B cell (primary cell): Measurements from ENCODE around the gene CHST4. TPM values are rescaled to one million over a fixed set of nuclear protein-coding genes. Genes with fewer than 3 reads are reported as not detected.
A peak's percentile ranks its signal among the peaks of the same experiment; 100 is the strongest.

ENCODE experiments used
- ATAC-seq: fragments of 200-7000 bp; cut with Tn5 transposase; one replicate; pipeline ENCODE4 v1.10.0; 2021; ENCODE audit warnings: low read depth, mild to moderate bottlenecking, moderate number of reproducible peaks, moderate library complexity
- CTCF ChIA-PET: fragments of 350-600 bp; sonication (Branson Sonifier 250); formaldehyde crosslinking; loops from one replicate; lab custom pipeline; 2021; ENCODE audit warnings: antibody characterized with exemption, inconsistent platforms; lab: Charles Lee
- POLR2A ChIA-PET: fragments of 350-600 bp; sonication (Branson Sonifier 250); formaldehyde crosslinking; loops from one replicate; lab custom pipeline; 2021; ENCODE audit warnings: antibody characterized with exemption; lab: Charles Lee
- DNase-seq: peaks from one replicate; pipeline ENCODE4 v3.0.0; 2013
- H2AFZ ChIP-seq: 2 replicates; pipeline ENCODE4 v1.6.1; 2012; ENCODE audit warnings: mild to moderate bottlenecking, low read depth, low read length; ENCODE audit not compliant: insufficient read depth, poor library complexity, severe bottlenecking
- H3K27ac ChIP-seq, 2 donors: 1 replicate in 1 of 2; 2 replicates in 1 of 2; pipeline ENCODE4 v1.5.1; 2012 to 2013; ENCODE audit warnings: low read length in 2 of 2, mild to moderate bottlenecking in 2 of 2, moderate library complexity in 1 of 2
- H3K27me3 ChIP-seq, 4 experiments: fragments of 200-600 bp in 1 of 4; sonication (generic) in 1 of 4; replicated peaks in 1 of 4; 1 replicate in 2 of 4; 2 replicates in 2 of 4; pipeline versions ENCODE4 v1.6.1 to v1.7.0; 2013 to 2016; ENCODE audit warnings: low read length in 3 of 4, mild to moderate bottlenecking in 2 of 4, mixed read lengths in 1 of 4, moderate library complexity in 1 of 4; ENCODE audit not compliant: insufficient read depth in 4 of 4, control insufficient read depth in 3 of 4; ENCODE audit errors: control extremely low read depth in 1 of 4
- H3K36me3 ChIP-seq, 2 experiments: replicated peaks in 1 of 2; 1 replicate in 1 of 2; 2 replicates in 1 of 2; pipeline versions ENCODE4 v1.6.1 to v1.7.1; 2013; ENCODE audit warnings: low read length in 1 of 2; ENCODE audit not compliant: insufficient read depth in 2 of 2, control insufficient read depth in 1 of 2; ENCODE audit errors: control extremely low read depth in 1 of 2, extremely low read depth in 1 of 2
- H3K4me1 ChIP-seq, 2 donors: fragments of 200-600 bp in 1 of 2; sonication (generic) in 1 of 2; 1 replicate in 1 of 2; 2 replicates in 1 of 2; pipeline versions ENCODE4 v1.5.1 to v1.6.1; 2013 to 2017; ENCODE audit warnings: low read length in 2 of 2; ENCODE audit not compliant: control insufficient read depth in 2 of 2, insufficient read depth in 2 of 2
- H3K4me2 ChIP-seq: replicated peaks from 2 replicates; pipeline ENCODE3; 2012; ENCODE audit warnings: mild to moderate bottlenecking, low read depth, low read length; ENCODE audit not compliant: poor library complexity, severe bottlenecking
- H3K4me3 ChIP-seq, 5 experiments: fragments of 200-600 bp in 1 of 5; sonication (generic) in 1 of 5; 1 replicate in 3 of 5; 2 replicates in 2 of 5; pipeline versions ENCODE4 v1.5.1 to v1.7.0; 2011 to 2016; ENCODE audit warnings: low read length in 4 of 5, mild to moderate bottlenecking in 4 of 5, low read depth in 2 of 5, control low read depth in 1 of 5, moderate library complexity in 1 of 5; ENCODE audit not compliant: insufficient read depth in 1 of 5; ENCODE audit errors: control extremely low read depth in 1 of 5, extremely low read depth in 1 of 5
- H3K79me2 ChIP-seq: fragments of 200-600 bp; sonication (generic); one replicate; pipeline ENCODE4 v1.6.0; 2016; ENCODE audit warnings: low read length; ENCODE audit not compliant: control insufficient read depth, insufficient read depth
- H3K9ac ChIP-seq: fragments of 200-600 bp; sonication (generic); 2 replicates; pipeline ENCODE4 v1.6.1; 2017; ENCODE audit warnings: mild to moderate bottlenecking, low read length, moderate library complexity
- H3K9me3 ChIP-seq, 3 donors: one replicate each; pipeline versions ENCODE4 v1.6.1 to v1.7.1; 2013; ENCODE audit warnings: low read length in 2 of 3; ENCODE audit not compliant: control insufficient read depth in 2 of 3, insufficient read depth in 1 of 3; ENCODE audit errors: control extremely low read depth in 1 of 3
- H4K20me1 ChIP-seq: 2 replicates; pipeline ENCODE4 v1.6.0; 2012; ENCODE audit warnings: mild to moderate bottlenecking, low read length; ENCODE audit not compliant: insufficient read depth, control insufficient read depth, poor library complexity, severe bottlenecking
- H3K27ac Mint-ChIP-seq: one replicate; pipeline ENCODE4 v1.8.0; 2021; ENCODE audit warnings: mixed read lengths
- H3K27me3 Mint-ChIP-seq: one replicate; pipeline ENCODE4 v1.8.0; 2021; ENCODE audit warnings: mixed read lengths
- H3K4me1 Mint-ChIP-seq: one replicate; pipeline ENCODE4 v1.8.0; 2021; ENCODE audit warnings: mixed read lengths
- H3K4me3 Mint-ChIP-seq: one replicate; pipeline ENCODE4 v1.8.0; 2021; ENCODE audit warnings: mixed read lengths
- H3K9me3 Mint-ChIP-seq: one replicate; pipeline ENCODE4 v1.8.0; 2022; ENCODE audit warnings: mixed read lengths; ENCODE audit not compliant: insufficient read depth
- CTCF ChIP-seq: fragments of 200-600 bp; IDR thresholded peaks from one replicate; pipeline ENCODE4 v1.8.0; 2022; ENCODE audit warnings: antibody characterized with exemption, mild to moderate bottlenecking
- EZH2 ChIP-seq: IDR thresholded peaks from 2 replicates; pipeline ENCODE4 v1.6.1; 2012; ENCODE audit warnings: borderline replicate concordance, low read depth, mild to moderate bottlenecking, moderate library complexity, low read length; ENCODE audit not compliant: insufficient read depth, poor library complexity, severe bottlenecking
- WGBS: methylation state at CpG from one replicate; pipeline ENCODE4 v1.1.5; 2013; ENCODE audit warnings: missing lambda C conversion rate; ENCODE audit not compliant: insufficient coverage; 5-methylcytosine and 5-hydroxymethylcytosine counted together
- intact Hi-C: fragments of 100-400 bp; cut with micrococcal nuclease; formaldehyde crosslinking; loops from one replicate; pipeline ENCODE4 v1.10.0; 2022
- polyA plus RNA-seq: library from polyadenylated mRNA; depleted of rRNA; stranded (reverse); fragments of >200 nt; gene quantifications from 2 replicates; pipeline ENCODE4 v1.2.3, GENCODE V29; 2012
- total RNA-seq, 2 donors: library from RNA; stranded (reverse); fragments of 120-200 nt in 1 of 2; gene quantifications; 1 replicate in 1 of 2; 2 replicates in 1 of 2; pipeline versions ENCODE4 v1.2.3 to v1.2.4, GENCODE V29; 2013 to 2022

Gene CHST4
- total and polyA plus RNA-seq, 2 donors (not counting 1 experiment from before 2014, with no cell fraction given): not detected

- no peak overlapping the region for H3K4me3 Mint-ChIP-seq
- intact Hi-C loops: no loop called here
- POLR2A ChIA-PET: no interaction called here
Measured at GRCh38 chr16:71542377-71542776, 16.2 kb downstream of the CHST4 start.

GRCh38 chr16:71547168-71547567, 20.9 kb downstream of the CHST4 start:
- Histone ChIP-seq H3K4me2 (no peak overlapping the region), H2AFZ (no peak overlapping the region), H3K9me3 (no peaks in the 10 kb centered on the region), H3K9ac (no peak overlapping the region), H4K20me1 (no peaks in the 10 kb centered on the region), H3K27me3 (peaks cover 0 to 7% (median 2%) of the 10 kb centered on the region in 4 experiments), H3K27ac (no peak overlapping the region), H3K36me3 (no peaks in the 10 kb centered on the region), H3K4me3 (no peak overlapping the region), H3K4me1 (peaks cover 4% of the 10 kb centered on the region in 2 donors), H3K79me2 (no peaks in the 10 kb centered on the region)
- ChIA-PET POLR2A (no interaction called here), CTCF (interaction anchor here (1.4 kb wide), 1 partner anchor 134 kb away, joined by 3 read pairs; no protein-coding TSS in a partner anchor)
- DNase-seq (no peak), ATAC-seq (no peak)
- Mint-ChIP-seq H3K4me3 (no peak overlapping the region), H3K27me3 (peaks cover 13% of the 10 kb centered on the region), H3K27ac (no peak overlapping the region), H3K9me3 (no peaks in the 10 kb centered on the region), H3K4me1 (peaks cover 3% of the 10 kb centered on the region)
- intact Hi-C loops: no loop called here
- no peak for TF ChIP-seq CTCF
- no peak for TF ChIP-seq EZH2

More at GRCh38 chr16:71542377-71542776, 16.2 kb downstream of the CHST4 start:
- no peak overlapping the region for H3K9ac ChIP-seq
- no peak overlapping the region for H3K4me3 ChIP-seq
- no peak overlapping the region for H2AFZ ChIP-seq
- H4K20me1 ChIP-seq: no peaks in the 10 kb centered on the region
- CTCF ChIA-PET: interaction anchor here (0.6 to 1.7 kb wide), 9 partner anchors 12 to 129 kb away, joined by 3 to 8 read pairs (median 3); no protein-coding TSS in a partner anchor
- H3K4me2 ChIP-seq: peak overlapping the region; percentile 40
- Mint-ChIP-seq H3K27ac (no peak overlapping the region), H3K4me1 (peaks cover 15% of the 10 kb centered on the region), H3K27me3 (peaks cover 12% of the 10 kb centered on the region), H3K9me3 (no peaks in the 10 kb centered on the region)
- peak; percentile 73 for TF ChIP-seq CTCF
- TF ChIP-seq EZH2: no peak
- H3K27ac ChIP-seq: no peak overlapping the region
- peaks cover 13 to 15% of the 10 kb centered on the region in 2 donors for H3K4me1 ChIP-seq
- peaks cover 0 to 4% (median 1%) of the 10 kb centered on the region in 4 experiments for H3K27me3 ChIP-seq
- no peaks in the 10 kb centered on the region for H3K36me3 ChIP-seq
- 4% methylated on average over 5 of the region's 11 CpGs for WGBS
- H3K79me2 ChIP-seq: no peaks in the 10 kb centered on the region
- DNase-seq (peak; percentile 70), ATAC-seq (peak; percentile 76)
- H3K9me3 ChIP-seq: no peaks in the 10 kb centered on the region
